NCI-H146 treated with DMSO at 0.1 percent for 48 hours (cell line): ENCODE measurements around the gene EFEMP1.

ENCODE experiments used
- DNase-seq: peaks from one replicate; lab custom pipeline; 2025; ENCODE audit not compliant: unreplicated experiment; lab: John Stamatoyannopoulos, UW

Gene EFEMP1

DNA sequence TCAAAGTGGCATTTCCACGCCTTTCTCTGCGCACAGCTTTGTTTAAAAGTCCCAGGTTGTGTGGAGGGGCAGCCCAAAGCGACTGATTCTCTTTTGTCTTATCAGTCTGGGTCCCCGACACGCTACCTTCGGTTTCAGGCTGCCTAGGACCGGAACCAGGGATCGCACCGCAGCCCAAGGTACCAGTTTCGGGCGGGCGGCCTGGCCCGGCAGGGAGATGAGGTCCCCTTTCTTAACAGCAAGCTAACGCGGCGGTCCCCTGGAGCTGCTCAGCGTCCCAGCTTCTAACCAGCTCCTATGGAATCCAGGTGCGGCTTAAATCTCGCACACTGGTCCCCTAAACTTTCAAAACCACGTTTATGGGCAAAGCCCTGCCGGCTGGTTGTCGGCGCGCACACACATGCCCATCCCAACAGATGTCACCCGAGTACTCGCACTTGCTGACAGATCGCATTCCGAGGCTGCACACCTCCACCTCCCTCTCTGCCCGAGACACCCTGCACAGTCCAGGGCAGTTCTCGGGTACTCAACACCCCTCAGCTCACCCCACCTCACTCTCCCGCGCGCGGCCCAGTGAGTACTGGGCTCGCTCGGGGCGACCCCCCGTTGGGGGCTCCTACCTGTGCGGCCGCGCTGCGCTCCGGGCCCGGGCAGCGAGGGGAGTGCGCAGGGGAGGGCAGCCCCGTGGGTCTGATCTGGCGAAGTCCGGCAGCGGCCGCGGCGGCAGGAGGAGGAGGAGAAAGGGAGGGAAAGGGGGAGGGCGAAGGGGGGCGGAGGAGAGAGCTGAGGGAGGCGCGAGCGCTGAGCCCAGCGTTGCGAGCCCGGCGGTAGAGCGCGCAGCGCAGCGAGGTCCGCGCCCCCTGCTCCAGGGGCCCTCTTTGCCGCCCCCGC lies at the start of gene EFEMP1:
Gene EFEMP1 (minus strand): TSS at position 692 of the 891 bp plus-strand sequence. CDS start 1,342 bp downstream, outside the sequence.
- DNase-seq = peak; percentile 36

DNA sequence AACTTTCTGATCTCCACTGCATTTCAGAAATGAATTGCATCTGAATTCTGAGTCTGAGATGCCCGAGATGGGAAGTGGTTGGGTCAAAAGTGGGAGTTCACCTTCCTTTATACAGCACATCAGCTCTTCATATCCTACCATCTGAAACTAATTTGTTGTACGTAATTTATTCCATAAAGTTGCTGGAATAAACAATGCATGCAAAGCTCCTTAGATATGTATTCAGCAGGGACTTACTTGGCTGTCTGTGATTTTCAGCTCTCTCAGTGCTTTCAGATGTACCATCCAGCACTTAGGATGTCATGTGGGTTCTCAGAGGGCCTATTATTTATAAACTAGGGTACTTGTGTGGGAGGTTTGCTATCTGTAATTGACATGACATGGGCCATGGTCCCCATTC lies 46.9 kb upstream of the EFEMP1 start:
- no peak for DNase-seq

GRCh38 chr2:55968941-55969340 lies 45.4 kb upstream of the EFEMP1 start:
- no peak for DNase-seq

DNA sequence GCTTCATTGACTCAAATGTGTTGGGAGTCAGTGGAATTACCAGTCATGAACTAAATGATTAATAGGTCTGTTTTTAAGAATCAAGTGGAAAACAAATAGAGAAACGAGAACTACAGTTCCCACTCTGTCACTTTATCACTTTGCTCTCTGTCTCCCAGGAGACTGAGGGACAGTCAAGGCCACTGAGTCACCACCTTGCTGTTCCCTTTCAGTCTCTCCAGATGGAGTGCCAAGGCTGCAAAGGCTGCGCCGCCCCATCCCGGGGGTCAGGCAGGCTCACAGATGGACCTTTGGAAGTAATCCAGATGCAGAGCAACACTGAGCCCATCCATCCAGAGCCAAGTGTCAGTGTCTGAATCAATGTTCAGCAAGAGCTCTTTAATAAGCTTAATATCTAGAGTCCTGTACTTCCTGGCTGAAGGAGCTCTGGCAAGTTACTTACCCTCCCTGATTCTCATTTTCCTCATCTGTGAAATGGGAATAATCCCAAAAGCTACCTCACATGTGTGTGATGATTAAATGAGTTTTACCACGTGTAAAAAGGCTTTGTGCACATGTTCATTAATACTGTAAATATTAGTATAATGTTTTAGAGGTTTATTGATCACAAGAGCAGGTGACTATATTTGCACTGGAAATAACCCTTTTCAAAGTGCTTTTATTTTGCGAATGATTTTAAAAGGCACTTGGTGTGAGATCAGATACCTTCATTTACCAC lies 43.0 kb upstream of the EFEMP1 start:
- DNase-seq = no peak

DNA sequence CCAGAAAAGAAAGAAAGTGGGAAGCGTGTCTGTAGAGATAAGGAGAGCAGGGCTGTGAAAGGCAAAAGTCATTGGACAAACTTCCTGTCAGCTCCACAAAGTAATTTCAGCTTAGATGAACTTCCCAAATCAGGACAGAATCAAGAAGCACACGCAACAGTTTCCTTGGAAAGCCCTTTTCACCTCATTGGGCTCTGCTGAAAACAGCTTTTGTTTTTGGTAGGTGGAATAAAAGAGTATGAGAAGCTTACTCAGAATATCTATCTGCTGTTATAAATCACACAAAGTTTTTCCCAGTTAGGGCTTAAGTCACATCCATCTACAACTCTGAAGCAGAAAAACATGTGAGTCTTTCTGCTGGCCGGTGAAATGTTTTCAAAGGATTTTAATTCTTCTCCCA lies 42.4 kb upstream of the EFEMP1 start:
- DNase-seq = no peak

DNA sequence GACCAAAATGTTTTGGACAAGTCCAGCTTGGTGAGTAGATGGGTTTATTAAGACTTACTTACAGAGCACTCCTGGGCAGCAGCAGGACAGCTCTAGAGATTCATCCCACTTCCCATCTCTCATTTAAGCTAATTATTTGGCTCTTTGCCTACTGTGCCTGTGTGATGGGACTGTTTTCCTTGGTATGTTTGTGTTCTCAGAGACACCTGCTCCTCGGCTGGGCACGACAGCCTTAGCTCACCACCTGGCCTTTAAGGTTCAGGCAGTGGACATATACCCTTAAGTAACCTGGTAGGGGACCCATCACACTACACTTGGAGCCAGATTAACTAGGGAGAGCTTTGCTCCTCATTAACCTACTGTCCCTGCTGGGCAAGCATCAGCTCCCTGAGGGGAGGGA lies 41.7 kb upstream of the EFEMP1 start:
- DNase-seq = no peak

GRCh38 chr2:55962915-55963314 lies 39.3 kb upstream of the EFEMP1 start:
- DNase-seq = no peak

GRCh38 chr2:55961318-55961911 lies 37.8 kb upstream of the EFEMP1 start:
- no peak for DNase-seq

- DNase-seq = no peak
Observed at GRCh38 chr2:55958756-55959155, 35.2 kb upstream of the EFEMP1 start.

GRCh38 chr2:55957142-55957541 lies 33.6 kb upstream of the EFEMP1 start:
- no peak for DNase-seq

DNA sequence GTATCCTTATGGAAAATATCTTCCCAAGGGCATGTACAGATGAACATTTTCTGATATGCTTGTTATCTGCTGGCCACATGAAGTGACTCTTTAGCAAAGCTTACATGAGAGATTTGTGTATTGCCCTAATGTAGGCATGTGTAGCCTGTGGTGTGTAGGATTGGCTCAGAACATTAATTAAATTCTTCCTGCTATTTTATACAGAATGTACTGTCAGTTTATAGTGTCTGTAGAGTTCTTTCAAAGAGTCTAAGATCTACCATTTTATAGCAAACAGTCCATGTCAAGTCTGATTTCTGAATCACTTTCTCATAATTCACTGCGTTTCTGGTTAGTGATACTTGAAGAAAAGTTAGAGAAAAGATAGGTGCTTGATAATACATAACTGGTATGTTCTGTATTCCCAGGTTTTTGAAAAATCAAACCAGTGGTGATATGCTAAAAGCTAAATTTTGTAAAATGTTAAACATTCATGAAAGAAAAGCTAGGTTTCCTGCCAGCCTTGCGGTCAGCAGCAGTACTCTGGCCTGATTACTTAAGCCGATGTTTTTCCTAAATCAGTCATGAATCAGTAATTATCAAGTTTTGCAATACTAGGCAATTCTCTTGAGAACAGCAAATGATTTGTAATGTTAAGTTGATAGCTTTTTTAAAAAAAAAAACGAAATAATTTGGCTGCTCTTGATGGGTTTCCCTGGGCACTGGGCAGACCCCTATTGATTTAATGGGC lies 30.9 kb upstream of the EFEMP1 start:
- DNase-seq = no peak

- DNase-seq = no peak
Observed at GRCh38 chr2:55952415-55952814, 28.8 kb upstream of the EFEMP1 start.

- DNase-seq = no peak
Observed at GRCh38 chr2:55951533-55951932, 28.0 kb upstream of the EFEMP1 start.

DNA sequence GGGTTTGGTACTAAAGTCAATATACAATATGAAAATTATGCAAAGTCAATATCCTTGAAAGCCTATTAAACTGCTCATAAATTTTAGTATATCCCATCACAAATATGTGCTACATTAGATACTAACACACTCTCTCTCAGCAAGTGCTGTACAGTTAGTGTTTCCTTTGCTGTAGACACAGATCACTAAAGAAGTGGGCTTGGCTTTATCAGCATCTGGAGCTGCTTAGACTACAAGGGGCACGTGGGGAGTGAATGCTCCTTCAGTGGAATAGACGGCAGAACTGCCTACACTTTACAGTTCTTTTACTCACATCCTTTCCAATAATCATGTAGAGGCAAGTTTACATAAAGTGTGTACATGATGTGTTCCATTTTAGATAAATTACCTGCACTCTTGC lies 26.0 kb upstream of the EFEMP1 start:
- no peak for DNase-seq

- DNase-seq = no peak
Observed at GRCh38 chr2:55949211-55949610, 25.6 kb upstream of the EFEMP1 start.

DNA sequence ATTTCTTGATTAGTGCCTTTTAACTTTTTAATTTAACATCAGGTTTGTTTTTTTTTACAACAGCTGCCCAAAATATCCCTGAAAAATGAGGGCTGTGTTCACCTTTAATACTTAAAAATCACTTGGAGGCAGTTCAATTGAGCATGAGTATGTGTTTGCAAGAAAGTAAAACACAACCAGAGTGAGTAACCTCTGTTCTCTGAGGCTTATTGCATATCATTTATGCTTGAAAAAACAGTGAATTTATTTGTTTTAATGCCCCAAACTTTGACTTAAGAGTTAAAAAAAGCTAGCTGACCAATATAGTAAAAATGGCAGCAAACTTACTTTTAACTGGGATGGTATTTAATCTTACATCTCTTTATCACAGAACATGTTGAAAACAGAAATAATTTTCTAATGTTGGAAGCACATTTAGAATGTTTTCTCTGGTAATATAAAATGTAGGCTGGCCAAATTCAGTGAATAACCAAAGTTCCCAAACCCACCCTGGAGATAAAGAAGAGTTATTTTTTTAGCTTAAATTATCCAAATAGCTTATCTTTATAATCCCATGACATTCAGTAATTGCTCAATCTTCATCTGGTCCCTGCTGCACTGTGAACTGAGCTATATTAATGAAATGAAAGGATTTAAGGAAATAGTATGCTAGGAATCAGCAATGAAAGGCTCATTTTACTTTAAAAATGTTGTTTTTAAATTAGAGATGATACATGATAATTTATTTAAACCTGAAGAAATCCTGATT lies 24.8 kb upstream of the EFEMP1 start:
- DNase-seq = no peak

DNA sequence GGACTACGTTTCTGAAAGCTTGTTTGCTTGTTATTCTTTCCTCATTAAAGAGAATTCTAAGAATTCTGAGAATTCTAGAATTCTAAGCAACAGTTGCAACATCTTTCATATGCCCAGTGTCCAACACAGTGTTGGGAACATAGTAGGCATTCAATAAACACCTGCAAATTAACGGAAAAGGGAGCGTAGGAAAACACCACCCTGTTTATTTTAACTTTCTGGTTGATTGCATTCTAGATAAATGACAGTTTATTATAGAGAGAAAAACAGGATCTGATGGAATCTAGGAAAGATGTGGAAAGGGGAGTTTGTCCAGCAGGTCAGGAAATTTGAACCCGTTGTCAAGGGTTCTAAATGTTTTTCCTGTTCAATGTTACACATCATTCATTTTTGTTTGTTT lies 24.2 kb upstream of the EFEMP1 start:
- no peak for DNase-seq

- DNase-seq = no peak
Observed at GRCh38 chr2:55946793-55947192, 23.2 kb upstream of the EFEMP1 start.

- no peak for DNase-seq
Observed at GRCh38 chr2:55943466-55943865, 19.9 kb upstream of the EFEMP1 start.

- DNase-seq = no peak
Observed at GRCh38 chr2:55936351-55936750, 12.8 kb upstream of the EFEMP1 start.

DNA sequence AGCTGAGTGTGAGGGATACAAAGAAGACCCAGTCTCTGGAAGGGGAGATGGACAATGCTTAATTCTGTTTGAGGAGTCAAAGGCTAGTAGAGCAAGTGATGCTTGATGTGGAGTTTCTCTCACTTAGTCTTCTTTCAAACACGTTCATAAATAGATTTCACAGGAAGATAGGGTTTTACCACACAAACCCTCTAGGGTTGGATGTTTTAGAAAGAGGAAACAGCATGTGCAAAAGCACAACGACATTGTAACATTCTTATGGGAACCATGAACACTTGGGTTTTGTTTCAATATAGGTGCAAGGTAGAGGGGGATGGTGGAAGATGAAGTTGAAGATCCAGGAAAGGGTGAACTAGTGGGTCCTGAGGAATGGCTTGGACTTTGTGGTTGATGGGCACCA lies 10.8 kb upstream of the EFEMP1 start:
- DNase-seq = no peak
